22Rv1 (cell line): Measurements from ENCODE around the gene LRRC10B.

ENCODE experiments used
- H3K27ac ChIP-seq: fragments of 450-650 bp; 2 replicates; pipeline ENCODE4 v1.5.1; 2017
- ZFX ChIP-seq: fragments of 450-650 bp; IDR thresholded peaks from 2 replicates; pipeline ENCODE4 v1.6.1; 2017; ENCODE audit warnings: antibody characterized with exemption, borderline replicate concordance
- TF ChIP-seq, protein P1 (sequence below): fragments of 450-650 bp; IDR thresholded peaks from 2 replicates; pipeline ENCODE4 v1.5.1; 2017; ENCODE audit warnings: mild to moderate bottlenecking

The LRRC10B gene

GRCh38 chr11:61510166-61510919, 1.8 kb downstream of the LRRC10B start:
- TF ChIP-seq, protein P1, sequence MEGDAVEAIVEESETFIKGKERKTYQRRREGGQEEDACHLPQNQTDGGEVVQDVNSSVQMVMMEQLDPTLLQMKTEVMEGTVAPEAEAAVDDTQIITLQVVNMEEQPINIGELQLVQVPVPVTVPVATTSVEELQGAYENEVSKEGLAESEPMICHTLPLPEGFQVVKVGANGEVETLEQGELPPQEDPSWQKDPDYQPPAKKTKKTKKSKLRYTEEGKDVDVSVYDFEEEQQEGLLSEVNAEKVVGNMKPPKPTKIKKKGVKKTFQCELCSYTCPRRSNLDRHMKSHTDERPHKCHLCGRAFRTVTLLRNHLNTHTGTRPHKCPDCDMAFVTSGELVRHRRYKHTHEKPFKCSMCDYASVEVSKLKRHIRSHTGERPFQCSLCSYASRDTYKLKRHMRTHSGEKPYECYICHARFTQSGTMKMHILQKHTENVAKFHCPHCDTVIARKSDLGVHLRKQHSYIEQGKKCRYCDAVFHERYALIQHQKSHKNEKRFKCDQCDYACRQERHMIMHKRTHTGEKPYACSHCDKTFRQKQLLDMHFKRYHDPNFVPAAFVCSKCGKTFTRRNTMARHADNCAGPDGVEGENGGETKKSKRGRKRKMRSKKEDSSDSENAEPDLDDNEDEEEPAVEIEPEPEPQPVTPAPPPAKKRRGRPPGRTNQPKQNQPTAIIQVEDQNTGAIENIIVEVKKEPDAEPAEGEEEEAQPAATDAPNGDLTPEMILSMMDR: no peak
- no peak for TF ChIP-seq ZFX
- no peak overlapping the region for H3K27ac ChIP-seq

GRCh38 chr11:61510974-61511373, 2.4 kb downstream of the LRRC10B start:
- H3K27ac ChIP-seq: no peak overlapping the region
- TF ChIP-seq, protein P1: no peak
- TF ChIP-seq ZFX: no peak

GRCh38 chr11:61511383-61511782, 2.8 kb downstream of the LRRC10B start:
- TF ChIP-seq ZFX: no peak
- TF ChIP-seq, protein P1: no peak
- no peak overlapping the region for H3K27ac ChIP-seq

GRCh38 chr11:61512435-61512834, 3.9 kb downstream of the LRRC10B start:
- TF ChIP-seq, protein P1: no peak
- no peak for TF ChIP-seq ZFX
- no peak overlapping the region for H3K27ac ChIP-seq

- no peak overlapping the region for H3K27ac ChIP-seq
- no peak for TF ChIP-seq ZFX
- TF ChIP-seq, protein P1: no peak
These were observed 4.7 kb downstream of the LRRC10B start for GRCh38 chr11:61513143-61513765.

DNA sequence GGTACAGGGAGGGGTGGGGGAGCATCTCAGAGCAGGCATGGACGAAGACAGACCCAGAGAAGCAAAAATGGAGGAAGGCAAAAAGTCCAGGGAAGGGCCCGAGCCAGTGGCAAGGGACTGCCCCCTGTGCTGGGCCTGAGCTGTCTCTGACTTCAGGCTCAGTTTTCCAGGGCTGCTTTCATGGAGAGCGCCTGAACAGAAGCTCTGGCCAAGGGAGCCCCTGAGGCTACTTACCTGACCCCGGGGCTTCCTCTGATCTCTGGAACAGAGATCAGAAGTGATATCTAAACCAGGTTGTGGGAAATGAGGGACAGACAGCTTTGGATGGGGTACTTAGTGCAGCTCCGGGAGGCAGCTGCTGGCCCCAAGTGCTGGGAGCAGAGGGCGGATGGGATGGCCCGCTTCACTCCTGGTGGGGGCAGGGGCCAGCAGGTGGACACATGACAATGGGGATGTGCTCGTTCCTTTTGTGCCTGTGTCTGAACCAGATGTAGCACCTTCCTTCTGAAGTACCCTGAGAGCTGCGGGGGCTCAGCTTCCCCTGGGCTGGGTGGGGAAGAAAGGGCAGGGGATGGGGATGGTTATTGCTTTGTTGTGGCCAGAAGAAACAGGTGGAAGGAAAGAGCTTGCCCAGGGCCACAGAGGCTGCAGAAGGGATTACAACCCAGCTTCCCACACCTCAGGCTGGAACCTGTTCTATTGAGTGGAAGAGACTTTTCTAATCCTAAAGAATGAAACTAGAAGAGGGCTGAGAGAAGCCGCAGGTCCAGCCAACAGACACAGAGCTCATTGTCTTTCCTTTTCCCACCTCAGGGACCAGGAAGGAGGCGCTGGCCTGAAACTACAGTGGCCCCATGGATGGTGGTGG, 5.7 kb downstream of the LRRC10B start:
- TF ChIP-seq, protein P1: no peak
- no peak for TF ChIP-seq ZFX
- H3K27ac ChIP-seq: no peak overlapping the region

GRCh38 chr11:61515686-61516085, 7.1 kb downstream of the LRRC10B start:
- no peak for TF ChIP-seq ZFX
- TF ChIP-seq, protein P1: no peak
- no peak overlapping the region for H3K27ac ChIP-seq
